MCF 10A (cell line): ENCODE data around the gene PRLR. TPM values are rescaled to one million over a fixed set of nuclear protein-coding genes. Genes with fewer than 3 reads are reported as not detected.
A peak's percentile ranks its signal among the peaks of the same experiment; 100 is the strongest.

ENCODE experiments used
- BruUV-seq: library from RNA; stranded (reverse); fragments of 400-500 nt; replicated peaks from 2 replicates; lab custom pipeline; 2021; lab: Mats Ljungman, UMichigan
- CTCF ChIA-PET: fragments of 300-600 bp; sonication (Branson Sonifier 250); formaldehyde crosslinking; extraction: SDS; loops from one replicate; lab custom pipeline; 2021; ENCODE audit warnings: antibody characterized with exemption, inconsistent platforms; lab: Yijun Ruan, JAX
- POLR2A ChIA-PET: fragments of 300-600, 350-650 bp; sonication (Branson Sonifier 250); formaldehyde crosslinking; extraction: SDS; loops from one replicate; lab custom pipeline; 2020; ENCODE audit warnings: antibody characterized with exemption, inconsistent platforms; lab: Yijun Ruan, JAX
- DNase-seq: peaks from one replicate; pipeline ENCODE4 v3.0.0-alpha.2; 2018; ENCODE audit not compliant: unreplicated experiment
- H3K27ac Mint-ChIP-seq: one replicate; pipeline ENCODE4 v1.8.0; 2022; ENCODE audit warnings: mild to moderate bottlenecking, low read depth, mixed read lengths; ENCODE audit not compliant: unreplicated experiment
- H3K27me3 Mint-ChIP-seq: one replicate; pipeline ENCODE4 v1.8.0; 2022; ENCODE audit warnings: mixed read lengths; ENCODE audit not compliant: insufficient read depth, unreplicated experiment
- H3K36me3 Mint-ChIP-seq: one replicate; pipeline ENCODE4 v1.8.0; 2022; ENCODE audit warnings: mild to moderate bottlenecking, moderate library complexity, mixed read lengths; ENCODE audit not compliant: insufficient read depth, unreplicated experiment
- H3K4me1 Mint-ChIP-seq: one replicate; pipeline ENCODE4 v1.8.0; 2022; ENCODE audit warnings: mixed read lengths; ENCODE audit not compliant: insufficient read depth, unreplicated experiment
- H3K4me3 Mint-ChIP-seq: one replicate; pipeline ENCODE4 v1.8.0; 2022; ENCODE audit warnings: mild to moderate bottlenecking, moderate library complexity, mixed read lengths; ENCODE audit not compliant: unreplicated experiment
- H3K9me3 Mint-ChIP-seq: one replicate; pipeline ENCODE4 v1.8.0; 2022; ENCODE audit warnings: mixed read lengths; ENCODE audit not compliant: unreplicated experiment
- CTCF ChIP-seq: fragments of 200-600 bp; IDR thresholded peaks from one replicate; pipeline ENCODE4 v1.8.0; 2022; ENCODE audit warnings: antibody characterized with exemption, mild to moderate bottlenecking; ENCODE audit not compliant: unreplicated experiment
- intact Hi-C: fragments of 100-400 bp; cut with micrococcal nuclease; formaldehyde crosslinking; loops from 2 replicates; pipeline ENCODE4 v1.14.1; 2022
- total RNA-seq: library from RNA; stranded (reverse); gene quantifications from 2 replicates; pipeline ENCODE4 v1.2.3, GENCODE V29; 2022

Gene PRLR
- total RNA-seq, 1 experiment from 2014 or later: 0.16 TPM

- peak; percentile 14 for DNase-seq
- Mint-ChIP-seq H3K4me3 (no peak overlapping the region), H3K27me3 (peaks cover 3% of the 10 kb centered on the region), H3K4me1 (no peaks in the 10 kb centered on the region), H3K27ac (no peak overlapping the region), H3K9me3 (no peaks in the 10 kb centered on the region), H3K36me3 (no peaks in the 10 kb centered on the region)
- intact Hi-C loops: no loop called here
- ChIA-PET POLR2A (no interaction called here), CTCF (interaction anchor here (0.6 kb wide), 1 partner anchor 28 kb away, joined by 3 read pairs; no protein-coding TSS in a partner anchor)
- no TSS peak for BruUV-seq
- TF ChIP-seq CTCF: no peak
Measured at GRCh38 chr5:35063414-35063813, 166.9 kb downstream of the PRLR start.

DNA sequence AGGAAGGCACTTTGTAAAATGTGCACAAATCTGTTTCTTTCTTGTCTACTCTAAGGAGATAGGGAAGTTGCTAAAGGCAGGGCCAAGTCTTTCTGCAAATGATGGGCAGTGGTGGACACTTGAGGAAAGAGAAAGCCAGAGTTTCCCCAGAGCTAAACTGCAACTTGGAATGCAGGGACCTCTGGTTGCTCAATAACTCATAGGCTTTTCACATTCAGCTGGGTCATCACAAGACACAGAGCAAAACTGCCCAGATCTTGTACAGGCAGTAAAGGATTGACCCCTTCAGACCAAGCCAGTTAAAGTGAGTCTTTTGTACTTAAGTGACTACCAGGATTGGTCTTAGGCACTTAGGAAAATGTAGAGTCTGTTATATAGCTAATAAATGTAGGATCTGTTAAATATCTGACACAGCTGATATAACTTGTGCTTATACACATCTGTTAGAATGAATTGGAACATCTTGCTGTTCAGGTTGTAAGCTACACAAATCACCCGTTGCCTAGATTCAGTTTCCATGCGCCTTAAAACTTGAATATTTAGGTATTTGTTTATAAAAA, 169.0 kb downstream of the PRLR start:
- no TSS peak for BruUV-seq
- no peaks in the 10 kb centered on the region for H3K36me3 Mint-ChIP-seq
- H3K4me1 Mint-ChIP-seq: no peaks in the 10 kb centered on the region
- no peak for DNase-seq
- no peak overlapping the region for H3K27ac Mint-ChIP-seq
- no peaks in the 10 kb centered on the region for H3K9me3 Mint-ChIP-seq
- CTCF ChIA-PET: interaction anchor here (0.6 kb wide), 1 partner anchor 539 kb away, joined by 4 read pairs; no protein-coding TSS in a partner anchor
- no peak overlapping the region for H3K4me3 Mint-ChIP-seq
- peaks cover 20% of the 10 kb centered on the region for H3K27me3 Mint-ChIP-seq
- POLR2A ChIA-PET: interaction anchor here (0.6 kb wide), 1 partner anchor 12 kb away, joined by 3 read pairs; no protein-coding TSS in a partner anchor
- no peak for TF ChIP-seq CTCF
- intact Hi-C loops: no loop called here

DNA sequence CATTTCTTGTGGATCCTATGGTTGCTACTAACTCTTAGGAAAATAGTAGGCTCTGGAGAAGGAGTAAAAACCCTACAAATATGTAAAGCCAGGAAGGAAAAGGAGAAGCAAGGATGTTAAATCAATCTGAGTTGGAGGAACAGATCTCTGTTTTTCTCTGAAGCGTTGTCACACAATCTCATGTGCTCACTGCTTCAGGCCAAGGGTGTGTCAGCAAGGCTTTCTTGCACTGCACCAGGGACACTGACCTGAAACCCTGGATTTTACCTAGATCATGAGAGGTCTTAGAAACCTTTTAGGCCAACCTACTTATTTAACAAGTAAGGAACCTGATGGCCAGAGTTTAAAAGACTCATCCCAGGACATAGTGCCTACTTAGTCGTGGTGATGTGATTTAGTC, 170.1 kb downstream of the PRLR start:
- Mint-ChIP-seq H3K27ac (no peak overlapping the region), H3K9me3 (no peaks in the 10 kb centered on the region), H3K36me3 (no peaks in the 10 kb centered on the region), H3K27me3 (peaks cover 30% of the 10 kb centered on the region), H3K4me3 (no peak overlapping the region), H3K4me1 (no peaks in the 10 kb centered on the region)
- DNase-seq: no peak
- intact Hi-C loops: no loop called here
- ChIA-PET POLR2A (no interaction called here), CTCF (no interaction called here)
- TF ChIP-seq CTCF: no peak
- no TSS peak for BruUV-seq

DNA sequence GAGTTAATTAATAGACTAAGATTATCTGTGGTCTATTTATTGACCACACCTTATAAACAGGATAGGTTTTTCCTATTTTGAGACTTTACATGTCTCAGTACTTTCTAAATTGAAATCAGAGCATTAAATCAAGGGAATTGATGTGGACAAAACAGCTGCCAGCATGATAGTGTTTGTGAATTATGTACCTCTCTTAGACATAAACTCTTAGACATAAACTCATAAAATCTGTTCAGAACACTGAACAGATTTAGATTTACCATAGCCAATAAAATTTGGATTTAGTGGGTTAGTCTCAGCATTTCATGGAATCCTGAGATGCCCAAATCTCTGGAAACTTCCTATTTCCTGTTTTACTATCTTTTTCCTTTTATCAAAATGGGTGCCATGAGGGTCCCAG, 171.0 kb downstream of the PRLR start:
- no TSS peak for BruUV-seq
- no peak overlapping the region for H3K27ac Mint-ChIP-seq
- no peaks in the 10 kb centered on the region for H3K9me3 Mint-ChIP-seq
- ChIA-PET CTCF (no interaction called here), POLR2A (no interaction called here)
- no peaks in the 10 kb centered on the region for H3K4me1 Mint-ChIP-seq
- H3K27me3 Mint-ChIP-seq: peaks cover 40% of the 10 kb centered on the region
- H3K36me3 Mint-ChIP-seq: no peaks in the 10 kb centered on the region
- intact Hi-C loops: no loop called here
- H3K4me3 Mint-ChIP-seq: no peak overlapping the region
- DNase-seq: no peak
- TF ChIP-seq CTCF: no peak
